ENCODE results near the gene SORBS1.

DNA sequence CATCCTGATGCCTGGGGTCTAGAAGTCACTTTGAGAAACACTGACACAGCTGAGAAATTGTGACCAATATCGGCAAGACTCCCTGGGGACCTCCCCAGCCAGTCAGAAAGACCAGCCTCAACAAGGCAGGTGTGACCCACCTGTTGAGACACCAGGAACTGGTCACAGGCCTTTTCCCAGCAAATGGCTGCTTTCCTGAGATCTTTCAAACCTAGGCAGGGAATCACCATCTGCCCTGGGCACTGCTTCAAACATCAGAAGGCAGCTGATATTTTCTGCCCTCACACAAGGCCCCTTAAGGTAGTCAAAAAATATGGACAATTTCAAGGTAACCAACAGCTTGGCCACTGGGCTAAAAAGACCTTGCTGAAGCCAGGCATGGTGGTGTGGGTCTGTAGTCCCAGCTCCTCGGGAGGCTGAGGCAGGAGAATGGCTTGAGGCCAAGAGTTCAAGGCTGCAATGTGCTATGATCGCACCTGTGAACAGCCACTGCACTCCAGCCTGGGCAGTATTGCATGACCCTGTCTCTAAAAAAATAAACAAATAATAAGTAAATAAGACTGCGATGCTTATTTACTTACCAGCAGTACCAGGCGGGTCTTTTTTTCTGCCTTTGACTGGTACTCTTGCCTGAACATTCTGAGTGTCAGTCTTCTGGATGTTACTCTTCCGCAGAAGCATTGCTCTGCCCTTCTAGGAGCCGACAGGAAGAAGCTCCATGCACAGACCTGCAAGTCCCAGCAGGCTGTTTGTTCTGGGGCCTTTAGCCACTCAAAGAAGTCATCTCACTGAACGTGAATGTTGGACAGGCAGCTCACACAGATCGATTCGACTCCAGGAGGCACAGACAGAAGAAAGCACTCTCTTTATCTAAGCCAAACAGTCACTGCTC, 59.7 kb downstream of the SORBS1 start:
- TF ChIP-seq, protein P1, sequence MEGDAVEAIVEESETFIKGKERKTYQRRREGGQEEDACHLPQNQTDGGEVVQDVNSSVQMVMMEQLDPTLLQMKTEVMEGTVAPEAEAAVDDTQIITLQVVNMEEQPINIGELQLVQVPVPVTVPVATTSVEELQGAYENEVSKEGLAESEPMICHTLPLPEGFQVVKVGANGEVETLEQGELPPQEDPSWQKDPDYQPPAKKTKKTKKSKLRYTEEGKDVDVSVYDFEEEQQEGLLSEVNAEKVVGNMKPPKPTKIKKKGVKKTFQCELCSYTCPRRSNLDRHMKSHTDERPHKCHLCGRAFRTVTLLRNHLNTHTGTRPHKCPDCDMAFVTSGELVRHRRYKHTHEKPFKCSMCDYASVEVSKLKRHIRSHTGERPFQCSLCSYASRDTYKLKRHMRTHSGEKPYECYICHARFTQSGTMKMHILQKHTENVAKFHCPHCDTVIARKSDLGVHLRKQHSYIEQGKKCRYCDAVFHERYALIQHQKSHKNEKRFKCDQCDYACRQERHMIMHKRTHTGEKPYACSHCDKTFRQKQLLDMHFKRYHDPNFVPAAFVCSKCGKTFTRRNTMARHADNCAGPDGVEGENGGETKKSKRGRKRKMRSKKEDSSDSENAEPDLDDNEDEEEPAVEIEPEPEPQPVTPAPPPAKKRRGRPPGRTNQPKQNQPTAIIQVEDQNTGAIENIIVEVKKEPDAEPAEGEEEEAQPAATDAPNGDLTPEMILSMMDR (IDR thresholded peaks at IDR 0.05), result no peak
- TF ChIP-seq POLR2AphosphoS5 (IDR thresholded peaks at IDR 0.05) (no peak), EP300 (IDR thresholded peaks at IDR 0.05) (no peak), POLR2A (IDR thresholded peaks at IDR 0.05) (no peak)

Data from suprapubic skin (tissue), 4 donors.